ENCODE results near the gene TBC1D8. TPM values are rescaled to one million over a fixed set of nuclear protein-coding genes. Genes with fewer than 3 reads are reported as not detected.

Gene TBC1D8
- total and polyA plus RNA-seq, 2 of the 13 experiments (the other 11 are each of a cell fraction or from before 2014, with no cell fraction given): 45.1 to 95.4 TPM

DNA sequence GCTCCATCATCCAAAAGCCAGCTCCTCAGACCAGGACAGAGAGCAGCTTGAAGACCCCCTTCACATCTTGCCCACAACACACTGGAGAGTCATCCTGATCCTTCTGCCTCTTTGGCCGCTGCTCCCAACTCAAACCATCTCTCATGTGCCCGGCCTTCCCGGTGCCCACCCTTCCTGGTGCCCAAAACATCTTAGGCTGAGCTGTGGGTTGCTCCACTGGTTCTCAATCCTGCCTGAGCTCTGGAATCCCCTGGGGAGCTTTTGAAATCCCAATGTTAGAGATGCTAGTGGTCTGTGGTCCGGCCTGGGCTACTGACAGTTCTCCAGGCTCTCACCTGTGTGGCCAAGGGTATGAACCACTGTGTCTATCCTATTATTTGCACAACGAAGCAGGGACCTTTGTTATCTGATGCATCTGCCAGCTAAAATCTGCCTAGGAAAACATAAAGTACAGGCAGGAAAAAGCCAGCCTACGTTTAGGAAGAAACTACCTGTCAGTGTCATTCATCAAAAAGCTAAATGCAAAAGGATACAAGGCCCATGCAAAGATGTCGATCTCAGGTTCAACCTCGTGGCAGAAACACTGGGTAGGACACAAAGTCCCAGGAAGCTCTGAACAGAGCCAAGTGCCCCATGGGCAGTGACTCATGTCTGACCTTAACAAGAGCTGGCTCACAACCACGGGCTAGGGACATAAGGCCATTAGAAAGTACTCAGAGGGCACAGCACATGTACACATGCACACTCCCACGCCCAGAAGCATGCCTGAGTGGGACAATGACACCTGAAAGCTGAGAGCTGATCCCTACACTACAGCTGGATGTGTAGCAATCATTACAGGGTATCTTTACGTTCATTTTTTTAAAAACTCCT is 30.8 kb downstream of the TBC1D8 start (continued):
- TF ChIP-seq KLF15 (CRISPR knock-in tag; IDR thresholded peaks at IDR 0.05; ENCODE audit: borderline replicate concordance) (no peak), SIX4 (CRISPR knock-in tag; IDR thresholded peaks at IDR 0.05) (0 out of 2 replicates have a peak, but pooled peaks have one; percentile 29), ZFP36L1 (CRISPR knock-in tag; IDR thresholded peaks at IDR 0.05) (peak; percentile 84; the same call in 1 of the 2 replicates), GABPB1 (CRISPR knock-in tag; IDR thresholded peaks at IDR 0.05) (peak; percentile 18; the same call in 1 of the 2 replicates), MED1 (CRISPR knock-in tag; IDR thresholded peaks at IDR 0.05) (peak; percentile 95), ZMAT3 (CRISPR knock-in tag; conservative IDR thresholded peaks at IDR 0.05) (peak; percentile 95), ZNF3 (CRISPR knock-in tag; IDR thresholded peaks at IDR 0.05) (peak; percentile 52; the same call in 1 of the 2 replicates), ZNF652 (CRISPR knock-in tag; IDR thresholded peaks at IDR 0.05; ENCODE audit: borderline replicate concordance, low read depth) (no peak), U2AF2 (IDR thresholded peaks at IDR 0.05; ENCODE audit: low read depth, low read length) (no peak), ZBTB43 (CRISPR knock-in tag; conservative IDR thresholded peaks at IDR 0.05) (peak; percentile 95), ZNF510 (CRISPR knock-in tag; IDR thresholded peaks at IDR 0.05; ENCODE audit: low read depth) (0 out of 2 replicates have a peak, but pooled peaks have one; percentile 10), ZNF512 (CRISPR knock-in tag; IDR thresholded peaks at IDR 0.05) (no peak), ZNF224 (CRISPR knock-in tag; IDR thresholded peaks at IDR 0.05) (no peak), ETV5 (CRISPR knock-in tag; IDR thresholded peaks at IDR 0.05; ENCODE audit: borderline replicate concordance) (peak; percentile 89; the same call in 1 of the 2 replicates), IKZF5 (CRISPR knock-in tag; IDR thresholded peaks at IDR 0.05) (peak; percentile 95), ZNF777 (CRISPR knock-in tag; IDR thresholded peaks at IDR 0.05) (no peak), ERF (CRISPR knock-in tag; IDR thresholded peaks at IDR 0.05) (peak; percentile 93), HBP1 (CRISPR knock-in tag; IDR thresholded peaks at IDR 0.05; ENCODE audit: low read depth) (no peak), ZNF207 (IDR thresholded peaks at IDR 0.05; ENCODE audit: borderline replicate concordance) (no peak), GLI4 (CRISPR knock-in tag; IDR thresholded peaks at IDR 0.05; ENCODE audit: borderline replicate concordance) (peak; percentile 60; the same call in 1 of the 2 replicates), ARID3A (IDR thresholded peaks at IDR 0.05; ENCODE audit: low read depth, low read length) (peak; percentile 82), EEA1 (CRISPR knock-in tag; IDR thresholded peaks at IDR 0.05; ENCODE audit: borderline replicate concordance) (no peak)

Measured in HepG2 (cell line).